Gastrocnemius medialis (tissue), 4 donors: ENCODE measurements around the gene SPTAN1.

Experiments
- POLR2A ChIP-seq, 2 donors: fragments of 450-650 bp; IDR thresholded peaks; one replicate each; pipeline ENCODE4 v1.6.1; 2017; ENCODE audit warnings: antibody characterized with exemption in 2 of 2, mild to moderate bottlenecking in 2 of 2, moderate library complexity in 2 of 2
- TF ChIP-seq, protein P1 (sequence below), 5 experiments: fragments of 450-650 bp in 3 of 5; fragments of 200-600 bp in 2 of 5; sonication (generic) in 2 of 5; IDR thresholded peaks in 4 of 5; conservative IDR thresholded peaks in 1 of 5; 1 replicate in 4 of 5; 2 replicates in 1 of 5; pipeline ENCODE4 v1.5.1; 2016 to 2019; ENCODE audit warnings: antibody characterized with exemption in 5 of 5, mild to moderate bottlenecking in 3 of 5, moderate library complexity in 3 of 5

DNA sequence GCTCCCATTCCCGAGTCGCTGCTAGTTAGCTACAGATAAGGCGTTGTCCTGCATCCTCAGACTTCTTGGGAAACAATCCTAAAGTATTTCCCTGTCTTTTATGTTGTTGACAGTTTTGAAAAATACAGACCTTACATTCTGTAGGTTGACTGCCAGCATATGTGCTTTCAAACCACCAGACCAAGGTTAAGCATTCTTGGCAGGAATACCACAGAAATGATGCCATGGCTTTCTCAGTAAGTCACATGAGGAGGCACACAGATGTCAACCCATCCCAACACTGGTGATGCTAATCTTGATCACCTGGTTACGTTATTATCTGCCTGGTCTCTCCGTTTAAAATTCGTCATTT, 47.0 kb upstream of the SPTAN1 start:
- TF ChIP-seq, protein P1, sequence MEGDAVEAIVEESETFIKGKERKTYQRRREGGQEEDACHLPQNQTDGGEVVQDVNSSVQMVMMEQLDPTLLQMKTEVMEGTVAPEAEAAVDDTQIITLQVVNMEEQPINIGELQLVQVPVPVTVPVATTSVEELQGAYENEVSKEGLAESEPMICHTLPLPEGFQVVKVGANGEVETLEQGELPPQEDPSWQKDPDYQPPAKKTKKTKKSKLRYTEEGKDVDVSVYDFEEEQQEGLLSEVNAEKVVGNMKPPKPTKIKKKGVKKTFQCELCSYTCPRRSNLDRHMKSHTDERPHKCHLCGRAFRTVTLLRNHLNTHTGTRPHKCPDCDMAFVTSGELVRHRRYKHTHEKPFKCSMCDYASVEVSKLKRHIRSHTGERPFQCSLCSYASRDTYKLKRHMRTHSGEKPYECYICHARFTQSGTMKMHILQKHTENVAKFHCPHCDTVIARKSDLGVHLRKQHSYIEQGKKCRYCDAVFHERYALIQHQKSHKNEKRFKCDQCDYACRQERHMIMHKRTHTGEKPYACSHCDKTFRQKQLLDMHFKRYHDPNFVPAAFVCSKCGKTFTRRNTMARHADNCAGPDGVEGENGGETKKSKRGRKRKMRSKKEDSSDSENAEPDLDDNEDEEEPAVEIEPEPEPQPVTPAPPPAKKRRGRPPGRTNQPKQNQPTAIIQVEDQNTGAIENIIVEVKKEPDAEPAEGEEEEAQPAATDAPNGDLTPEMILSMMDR (IDR thresholded peaks at IDR 0.05 in 4 of 5, conservative IDR thresholded peaks at IDR 0.05 in 1 of 5), result no peak
- TF ChIP-seq POLR2A (IDR thresholded peaks at IDR 0.05), result no peak
